Fibroblast of skin of left quadriceps (primary cell): ENCODE results near the gene CHST9.
"Not testable (repeated sequence)": the region's sequence is repeated elsewhere in the genome, so short reads cannot be mapped to it uniquely, and the experiment has no call there.

Source experiments
- DNase-seq, 2 experiments: peaks; one replicate each; pipeline ENCODE4 v3.0.0-alpha.2; 2013; ENCODE audit warnings: low read depth in 2 of 2

The CHST9 gene

DNA sequence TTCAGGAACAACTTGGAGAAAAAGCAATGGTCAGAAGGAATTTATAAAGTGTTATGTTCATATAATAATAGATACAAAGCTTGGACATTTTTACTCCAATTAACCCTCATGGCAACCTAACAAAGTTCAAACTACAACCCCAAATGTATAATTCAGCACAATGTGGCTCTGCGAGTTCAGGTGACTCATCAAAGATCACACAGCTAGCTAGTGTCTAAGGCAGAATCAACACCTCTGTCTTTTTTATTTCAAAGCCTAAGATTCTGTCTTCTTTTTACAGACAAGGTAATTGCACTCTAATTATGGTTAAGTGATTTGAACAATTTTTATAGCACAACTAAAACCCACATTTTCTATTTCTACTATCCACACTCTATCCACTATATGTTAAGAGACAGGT is 90.5 kb downstream of the CHST9 start:
- no peak for DNase-seq

DNA sequence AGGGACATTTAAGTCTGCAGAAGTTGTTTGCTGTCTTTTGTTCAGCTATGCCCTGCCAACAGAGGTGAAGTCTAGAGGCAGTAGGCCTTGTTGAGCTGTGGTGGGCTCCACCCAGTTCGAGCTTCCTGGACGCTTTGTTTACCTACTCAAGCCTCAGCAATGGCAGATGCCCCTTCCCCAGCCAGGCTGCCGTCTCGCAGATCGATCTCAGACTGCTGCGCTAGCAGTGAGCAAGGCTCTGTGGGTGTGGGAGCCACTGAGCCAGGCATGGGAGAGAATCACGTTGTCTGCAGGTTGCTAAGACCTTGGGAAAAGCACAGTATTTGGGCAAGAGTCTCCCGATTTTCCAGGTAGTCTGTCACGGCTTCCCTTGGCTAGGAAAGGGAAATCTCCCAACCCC is 91.8 kb downstream of the CHST9 start:
- DNase-seq, result not testable (repeated sequence)

DNA sequence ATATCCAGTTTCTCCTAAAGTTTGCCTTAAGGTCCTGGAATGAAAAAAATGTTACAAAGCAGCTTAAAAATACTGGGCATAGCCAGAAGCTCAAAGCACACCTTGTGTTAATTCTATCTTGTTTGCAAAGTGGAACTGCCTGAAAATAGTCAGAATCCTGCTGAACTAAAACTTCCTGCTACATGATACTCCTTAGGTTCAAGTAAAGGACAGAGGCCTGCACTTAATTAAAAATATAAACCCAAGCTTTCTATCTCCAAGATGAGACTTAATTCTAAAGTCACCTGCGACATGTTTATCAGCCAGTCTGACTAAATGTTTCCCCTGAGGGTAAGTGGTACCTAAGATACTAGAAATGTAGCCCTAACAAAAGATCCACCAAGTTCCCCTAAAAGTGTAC is 103.4 kb downstream of the CHST9 start:
- no peak for DNase-seq

DNA sequence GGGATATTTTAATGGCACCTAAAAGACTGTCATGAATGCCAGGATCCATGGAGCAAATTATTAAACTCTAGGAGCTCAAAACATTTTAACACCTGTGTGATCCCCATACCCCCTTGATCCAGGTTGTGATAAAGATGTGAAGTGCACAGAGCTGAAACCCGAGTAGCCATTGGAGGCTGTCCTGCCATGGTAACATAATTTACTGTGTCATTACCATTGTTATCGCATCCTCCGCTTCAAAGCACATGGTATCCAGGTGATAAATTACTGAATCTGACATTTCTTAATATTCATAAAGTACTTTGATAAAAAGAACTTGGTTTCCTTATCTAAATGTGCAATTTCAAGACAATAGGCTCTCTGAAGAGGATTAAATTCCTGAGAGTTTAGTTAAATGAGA is 109.3 kb downstream of the CHST9 start:
- no peak for DNase-seq

DNA sequence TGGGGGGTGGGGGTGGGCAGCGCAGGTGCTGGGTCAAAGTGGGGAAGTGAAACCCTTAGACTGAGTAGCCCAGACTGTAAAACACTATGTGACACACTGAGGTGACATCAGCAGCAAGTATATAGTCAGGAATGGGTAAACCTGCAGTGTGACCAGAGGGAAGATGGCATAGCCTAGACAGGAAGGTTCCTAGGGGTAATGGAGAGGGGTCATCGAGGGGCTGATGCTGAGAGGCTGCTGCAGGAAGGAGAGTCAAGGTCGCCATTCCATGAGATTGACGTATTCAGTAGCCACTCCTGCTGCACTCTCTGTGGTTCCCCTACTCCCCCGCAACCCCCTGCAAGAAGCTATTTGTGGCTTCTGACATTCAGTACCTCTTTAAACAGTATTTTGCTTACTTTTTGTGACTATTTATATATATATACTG is 111.7 kb downstream of the CHST9 start:
- DNase-seq, result no peak

DNA sequence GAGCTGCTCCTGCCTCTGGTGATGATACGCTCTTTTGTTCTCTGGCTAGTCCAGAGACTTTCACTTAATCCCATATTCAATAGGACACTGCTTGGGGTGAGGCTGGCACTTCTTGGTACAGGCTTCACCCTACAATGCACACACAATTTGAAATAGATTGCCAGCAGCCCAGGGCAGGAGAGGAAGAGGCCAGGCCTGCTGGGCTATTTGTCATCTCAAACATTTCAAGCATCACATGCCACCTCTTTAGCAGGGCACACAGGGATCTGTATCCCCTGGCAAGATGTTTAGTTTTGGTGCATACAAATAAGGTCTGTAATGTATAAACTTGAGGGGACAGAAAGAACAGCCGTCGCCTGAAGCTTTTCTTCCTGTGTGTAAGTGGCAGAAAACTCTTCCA is 120.4 kb downstream of the CHST9 start:
- no peak for DNase-seq

DNA sequence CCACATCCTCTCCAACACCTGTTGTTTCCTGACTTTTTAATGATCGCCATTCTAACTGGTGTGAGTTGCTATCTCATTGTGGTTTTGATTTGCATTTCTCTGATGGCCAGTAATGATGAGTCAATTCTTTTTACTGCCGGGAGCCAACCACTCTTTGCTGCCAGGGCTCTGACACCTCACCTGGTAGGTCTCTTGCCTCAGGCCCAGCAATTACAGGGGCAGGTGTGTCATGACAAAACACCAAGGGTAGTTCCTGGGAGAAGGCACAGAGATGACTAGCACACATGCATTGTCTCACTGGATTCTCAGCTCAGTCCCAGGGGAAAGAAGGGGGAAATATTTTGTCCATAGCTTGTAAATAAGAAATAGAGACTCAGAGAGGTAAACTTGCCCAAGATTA is 122.3 kb downstream of the CHST9 start:
- DNase-seq, result no peak

DNA sequence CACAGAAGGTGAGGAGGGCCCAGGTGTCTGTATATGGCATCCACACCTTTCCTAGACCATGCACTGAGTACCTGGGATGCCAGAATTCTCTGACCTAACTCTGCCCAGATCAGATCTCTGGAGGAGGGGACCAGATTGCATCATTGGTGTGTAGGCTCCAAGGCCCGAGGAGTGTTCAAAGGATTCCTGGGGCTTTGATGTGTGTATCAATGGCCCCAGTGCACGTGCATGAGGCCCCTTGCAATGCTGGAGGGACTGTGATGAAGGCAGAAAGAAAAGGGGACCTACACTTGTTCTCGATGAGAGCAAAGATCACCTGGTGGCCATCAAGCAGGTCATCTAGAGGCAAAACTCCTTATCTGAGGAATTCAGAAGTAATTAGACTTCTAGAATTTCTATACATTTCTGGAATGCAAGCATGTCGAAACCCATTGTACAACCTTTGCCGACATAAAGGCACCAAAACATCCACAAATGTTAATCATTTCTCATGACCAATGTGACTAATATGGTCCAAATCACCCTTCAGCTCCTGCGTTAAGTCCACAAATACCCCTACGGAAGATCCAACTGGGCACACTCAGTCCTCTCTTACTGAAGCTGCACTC is 123.5 kb downstream of the CHST9 start:
- no peak for DNase-seq

DNA sequence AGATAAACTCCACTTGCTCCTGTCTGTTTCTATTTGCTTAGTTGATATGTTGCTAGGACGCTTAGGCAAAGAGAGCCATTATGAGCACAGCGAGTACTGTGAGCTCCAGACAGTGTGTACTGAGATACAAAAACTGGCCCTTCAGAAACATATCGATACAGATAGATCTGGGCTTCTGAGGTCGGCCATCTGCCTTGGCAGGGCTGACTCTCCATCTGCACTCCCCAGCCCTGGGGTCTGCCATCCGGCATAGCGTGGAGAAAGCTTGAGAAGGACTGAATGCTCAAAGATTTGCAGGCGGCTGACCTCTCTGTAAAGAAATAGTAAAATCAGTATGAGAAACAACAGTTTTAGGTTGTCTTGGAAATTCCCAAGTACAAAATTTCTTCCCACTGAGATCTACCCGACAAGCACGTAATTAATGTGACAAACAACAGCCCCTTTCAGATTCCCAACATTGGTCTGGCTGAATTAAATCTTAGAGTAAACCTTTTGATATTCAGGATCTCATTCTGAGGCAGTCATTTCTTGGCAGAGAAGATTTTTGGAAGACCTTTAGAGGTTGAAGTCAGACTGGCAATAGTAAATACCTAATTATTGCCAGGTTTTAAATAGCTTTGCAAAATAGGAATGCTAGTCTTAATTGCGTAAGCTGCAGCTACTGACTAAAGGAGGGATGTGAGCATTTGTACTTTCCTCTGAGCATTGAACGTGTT is 127.4 kb downstream of the CHST9 start:
- no peak for DNase-seq

DNA sequence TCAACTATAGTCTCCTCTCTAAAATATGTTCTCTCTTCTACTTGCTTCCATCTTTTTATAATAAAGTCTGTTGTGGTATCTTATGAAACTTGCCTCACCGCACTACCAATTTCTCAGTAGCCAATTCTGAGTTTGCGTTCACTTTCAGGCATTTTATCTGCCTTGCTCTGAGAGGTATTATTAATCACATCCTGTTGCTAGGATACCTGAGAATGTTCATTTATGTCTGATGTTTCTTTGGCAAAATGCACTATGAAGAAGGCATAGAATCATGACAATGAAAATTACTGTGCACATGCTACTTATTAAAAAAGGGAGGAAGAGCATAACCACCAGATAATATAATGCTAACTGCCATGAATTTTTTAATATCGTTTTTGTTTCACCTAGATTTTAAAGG is 130.2 kb downstream of the CHST9 start:
- no peak for DNase-seq

DNA sequence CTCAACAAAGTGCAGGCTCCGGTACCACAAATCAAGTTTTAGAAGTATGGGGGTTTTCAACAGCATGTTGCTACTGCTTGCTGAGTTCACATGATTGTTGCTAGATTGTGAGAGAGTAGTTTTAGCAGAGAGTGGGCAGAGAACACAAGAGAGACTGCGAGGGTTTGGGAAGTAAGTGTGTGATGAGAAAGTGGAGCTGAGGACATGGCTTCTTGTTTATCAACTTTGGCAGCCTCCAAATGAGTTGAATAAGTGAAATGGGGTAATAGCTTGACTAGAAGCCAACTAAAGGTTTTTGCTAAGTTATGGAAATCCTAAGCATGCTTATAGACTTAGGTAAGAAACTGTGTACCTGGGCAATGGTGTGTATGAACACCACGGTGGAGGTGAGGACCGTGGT is 135.1 kb downstream of the CHST9 start:
- DNase-seq, result no peak

DNA sequence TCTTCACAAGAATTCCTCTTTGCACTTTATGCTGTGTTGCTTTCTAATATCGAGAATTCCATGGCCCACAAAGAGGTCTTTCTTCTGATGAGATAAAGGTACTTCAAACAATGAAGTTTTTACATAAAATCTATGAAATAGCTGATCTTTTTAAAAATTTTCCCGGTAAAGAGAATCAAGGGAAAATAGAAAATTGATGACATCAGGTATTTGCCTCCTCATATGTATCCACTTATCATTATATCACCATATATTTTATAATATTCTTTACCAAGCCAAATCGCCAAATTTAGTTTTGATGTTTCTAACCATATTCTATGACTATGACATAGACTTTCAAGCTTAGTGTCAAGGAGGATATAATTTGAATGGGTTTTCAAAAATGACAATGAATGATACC is 139.8 kb downstream of the CHST9 start:
- DNase-seq, result no peak

DNA sequence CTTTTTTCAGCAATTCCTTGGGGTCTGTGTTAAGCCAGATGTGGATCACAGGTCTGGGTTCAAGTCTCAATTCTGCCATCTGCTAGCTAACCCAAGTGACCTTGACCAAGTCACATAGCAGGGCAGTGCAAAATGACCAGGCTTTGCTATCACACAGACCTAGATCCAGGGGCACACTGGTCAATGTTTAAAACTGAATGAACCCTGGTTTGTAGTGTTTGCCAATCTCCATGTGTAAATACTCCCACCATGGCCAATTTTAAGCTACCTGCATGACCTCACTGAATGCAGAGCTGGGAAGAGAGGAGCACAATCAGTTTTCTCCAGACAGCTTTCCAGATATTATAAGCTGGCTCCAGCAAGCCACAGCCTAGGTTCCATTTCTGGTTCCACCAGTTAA is 142.9 kb downstream of the CHST9 start:
- no peak for DNase-seq

DNA sequence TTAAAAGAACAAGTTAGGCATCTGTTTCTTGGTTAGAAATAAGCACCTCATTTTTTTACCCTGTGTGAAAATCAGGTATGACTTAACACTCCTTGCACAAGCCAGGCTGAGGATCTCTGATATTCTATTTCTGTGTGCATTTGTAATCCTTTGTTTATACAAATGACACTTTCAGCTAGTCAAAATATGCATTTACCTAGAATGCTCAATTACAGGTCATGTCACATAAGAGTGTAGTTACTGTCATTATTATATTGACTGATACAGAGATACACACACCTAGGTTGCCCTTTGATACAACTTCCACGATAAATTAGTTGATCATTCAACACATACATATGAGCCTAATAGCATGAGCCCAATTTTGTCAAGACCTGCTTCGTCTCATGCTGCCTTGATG is 144.3 kb downstream of the CHST9 start:
- DNase-seq, result no peak

DNA sequence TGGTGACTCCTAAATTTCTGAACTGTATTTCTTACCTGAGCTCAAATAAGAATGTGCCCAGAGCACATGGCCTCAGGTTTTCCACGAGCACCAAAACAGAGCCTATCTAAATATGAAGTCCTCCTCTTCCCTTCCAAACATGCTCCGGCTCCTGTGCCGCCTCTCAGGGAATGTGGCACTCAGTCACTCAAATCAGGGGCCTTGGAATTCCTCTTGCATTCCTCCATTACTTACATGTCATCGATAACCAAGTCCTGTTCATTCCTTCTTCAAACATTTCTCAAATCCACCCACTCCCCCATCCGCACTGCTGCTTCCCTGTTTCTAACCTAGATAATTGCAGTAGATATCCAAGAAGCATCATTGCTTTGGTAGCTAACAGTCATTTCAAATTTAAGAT is 151.4 kb downstream of the CHST9 start:
- no peak for DNase-seq

DNA sequence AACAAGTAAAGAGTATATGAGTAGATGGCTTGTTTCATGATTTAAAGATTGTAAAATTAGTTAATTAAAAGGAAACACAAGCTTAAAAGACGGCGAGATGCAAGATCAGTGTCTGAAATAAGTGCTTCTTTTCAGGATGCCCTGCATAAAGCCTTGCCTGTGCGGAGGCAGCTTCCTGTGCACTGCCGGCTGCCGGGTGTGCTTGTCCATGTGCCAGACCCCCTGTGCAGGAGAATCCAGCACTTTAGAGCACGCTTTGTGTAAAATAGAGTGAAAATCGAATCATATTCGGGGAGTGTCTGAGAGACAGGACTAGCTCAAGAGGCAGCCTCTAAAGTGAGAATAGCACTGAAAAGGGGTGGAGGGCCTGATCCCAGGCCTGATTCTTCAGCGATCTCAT is 154.7 kb downstream of the CHST9 start:
- DNase-seq, result no peak

DNA sequence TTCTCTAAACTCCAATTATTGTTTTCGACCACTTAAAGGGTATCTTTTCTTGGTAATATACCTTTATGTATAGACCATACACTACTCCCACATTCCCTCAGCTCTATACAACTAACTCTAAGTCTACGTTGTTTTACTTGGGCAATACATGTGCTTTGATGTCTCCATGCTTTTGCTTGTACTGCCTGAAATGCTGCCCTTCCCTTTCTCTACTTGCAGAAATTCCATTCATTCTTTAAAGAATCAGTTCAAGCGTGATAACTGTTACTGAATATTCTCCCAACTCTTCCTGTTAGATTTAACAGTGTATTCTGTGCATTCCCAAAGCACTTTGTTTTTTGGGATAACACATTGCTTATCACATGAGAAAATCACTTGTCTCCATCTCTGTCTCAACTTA is 162.6 kb downstream of the CHST9 start:
- no peak for DNase-seq

DNA sequence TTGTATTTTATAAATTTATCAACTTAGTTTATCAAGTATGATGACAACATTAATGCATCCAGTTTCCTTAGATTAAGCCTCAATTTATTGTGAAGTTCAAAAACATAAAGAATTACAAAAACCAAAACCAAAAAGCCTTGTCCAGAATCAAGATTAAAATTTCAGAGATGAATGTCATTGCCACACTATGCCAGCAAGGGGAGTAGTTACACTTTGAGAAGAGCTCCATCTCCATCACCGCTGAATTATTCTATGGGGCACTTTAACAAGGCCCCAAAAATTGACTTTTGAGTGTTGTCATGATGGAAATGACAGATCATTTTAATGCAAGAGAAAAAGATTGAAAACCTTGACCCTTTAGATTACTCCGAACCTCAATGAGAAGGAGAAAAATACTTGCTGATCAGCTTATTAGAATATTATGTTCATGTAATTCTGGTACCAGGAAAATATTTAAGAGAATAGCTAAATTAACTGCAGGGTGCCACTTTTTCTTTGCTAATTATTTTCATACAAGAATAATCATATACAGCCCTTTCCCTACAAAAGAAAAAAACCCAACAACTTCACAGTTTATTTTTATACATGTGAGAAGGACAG is 167.1 kb downstream of the CHST9 start:
- no peak for DNase-seq

DNA sequence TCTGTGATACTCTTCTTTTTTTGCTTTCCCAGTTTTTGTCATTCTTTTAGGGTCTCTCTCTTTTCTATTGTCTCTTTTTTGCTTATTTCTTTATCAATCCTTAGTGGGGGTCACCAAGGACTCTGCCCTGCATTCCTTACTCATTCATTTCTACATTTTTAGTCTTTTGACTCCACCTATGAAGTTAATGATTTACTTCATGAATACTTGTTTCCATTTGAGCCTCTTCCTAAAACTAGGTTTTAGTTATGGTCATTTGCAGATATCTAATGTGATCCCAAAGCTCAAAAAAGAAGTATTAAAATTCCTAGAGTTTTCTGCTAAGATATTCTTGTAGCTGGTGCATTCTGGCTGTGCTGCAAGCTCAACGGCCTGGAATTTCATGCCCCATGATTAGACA is 170.3 kb downstream of the CHST9 start:
- no peak for DNase-seq

DNA sequence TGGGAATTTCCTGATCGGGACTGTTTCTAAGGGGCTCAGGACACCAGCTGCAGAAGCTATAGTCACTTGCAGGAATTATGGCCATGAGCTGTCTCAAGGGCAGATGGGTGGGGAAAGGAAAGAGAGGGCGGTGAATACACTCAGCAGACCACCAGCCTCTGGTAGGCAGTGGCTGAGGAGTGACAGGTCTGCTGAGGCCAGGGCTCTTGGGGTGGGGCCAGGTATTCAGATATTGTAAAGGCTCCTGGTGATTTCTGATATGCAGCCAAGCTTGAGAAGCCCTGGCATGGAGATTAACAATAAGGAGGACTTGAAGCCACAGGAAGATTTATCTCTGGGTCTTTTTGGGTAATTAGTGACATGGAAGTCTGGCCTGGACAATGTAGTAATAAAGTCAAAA is 174.3 kb downstream of the CHST9 start:
- no peak for DNase-seq

DNA sequence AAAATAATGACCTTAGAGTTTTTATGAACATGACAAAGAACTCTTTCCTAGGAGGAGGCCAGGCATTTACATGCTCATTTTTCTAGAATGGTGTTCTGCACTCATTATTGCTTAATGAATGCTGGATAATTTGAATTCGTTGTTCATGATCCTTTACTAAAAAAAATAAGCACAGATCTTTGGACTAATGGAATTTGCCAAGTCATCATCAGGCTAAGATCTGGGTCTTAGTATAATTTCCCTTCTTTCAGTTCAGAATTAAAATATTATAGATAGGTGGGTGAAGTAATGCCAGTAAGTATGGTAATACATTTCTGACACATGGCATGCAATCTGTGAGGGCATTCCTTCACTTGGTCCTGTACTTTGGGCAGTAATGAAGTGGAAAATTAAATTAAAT is 175.8 kb downstream of the CHST9 start:
- DNase-seq, result no peak

DNA sequence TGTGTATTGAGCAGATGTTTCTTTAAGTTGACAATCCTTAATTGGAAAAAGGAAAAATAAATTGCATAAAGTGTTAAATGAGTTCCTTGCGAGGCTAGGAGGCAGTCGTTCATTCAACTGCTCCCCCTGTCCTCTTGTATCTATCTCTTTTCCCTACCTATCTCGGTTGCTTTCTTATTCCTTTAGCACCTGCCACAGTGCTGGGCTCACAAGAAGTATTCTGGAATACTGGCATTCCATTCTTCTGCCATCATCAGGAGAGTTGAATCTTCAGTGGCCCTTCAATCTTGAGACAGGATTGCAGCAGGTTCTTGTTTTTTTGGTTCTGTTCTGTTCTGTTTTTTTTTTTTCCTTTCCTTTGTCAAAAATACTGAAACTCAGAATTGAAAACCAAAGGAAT is 176.5 kb downstream of the CHST9 start:
- no peak for DNase-seq

DNA sequence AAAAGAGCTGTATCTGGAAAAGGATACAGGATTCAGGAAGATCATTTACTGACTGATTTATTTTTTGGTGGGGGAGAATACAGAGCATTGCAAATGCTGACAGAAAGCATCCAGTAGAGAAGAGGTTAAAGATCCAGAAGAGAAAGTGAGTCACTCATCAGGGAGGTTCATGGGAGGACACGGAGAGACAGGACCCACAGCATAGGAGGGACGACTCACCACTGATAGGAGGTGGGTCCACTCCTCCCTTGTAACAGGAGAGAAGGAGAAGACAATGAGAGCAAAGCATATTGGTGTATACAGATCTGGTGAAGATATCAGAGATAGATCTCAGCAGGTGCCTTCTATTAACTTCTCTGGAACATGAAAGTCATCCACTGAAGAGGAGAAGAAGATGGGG is 177.2 kb downstream of the CHST9 start:
- no peak for DNase-seq

DNA sequence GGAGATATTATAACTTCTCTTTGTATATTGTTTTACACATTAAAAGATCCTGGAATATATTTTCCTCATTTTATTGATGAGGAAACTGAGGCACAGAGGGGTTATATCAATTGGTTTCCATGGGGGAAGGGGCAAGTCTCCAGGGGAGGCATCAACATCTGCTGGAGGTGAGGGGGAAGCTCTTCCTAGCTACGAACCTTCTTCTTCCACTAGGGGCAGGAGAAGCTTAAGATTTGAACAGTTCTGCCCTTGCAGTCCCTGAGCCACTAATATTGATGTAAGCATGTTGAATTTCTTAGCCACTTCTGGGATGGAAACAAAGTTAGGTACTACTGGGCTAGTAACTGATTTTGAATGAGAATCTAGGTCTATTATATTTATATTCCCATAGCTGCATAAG is 179.5 kb downstream of the CHST9 start:
- DNase-seq, result no peak
